Lower leg skin (tissue), 4 donors: Measurements from ENCODE around the gene PIGR. TPM values are rescaled to one million over a fixed set of nuclear protein-coding genes. Genes with fewer than 3 reads are reported as not detected.

Source experiments
- DNase-seq, 2 donors: peaks; one replicate each; pipeline ENCODE4 v3.0.0-alpha.2; 2019; ENCODE audit warnings: low spot score in 2 of 2
- H3K4me3 ChIP-seq: fragments of 200-600 bp; sonication (generic); 2 replicates; pipeline ENCODE4 v1.5.1; 2017; ENCODE audit warnings: mild to moderate bottlenecking, low read depth; ENCODE audit not compliant: poor library complexity, severe bottlenecking
- POLR2A ChIP-seq, 2 donors: fragments of 450-650 bp; IDR thresholded peaks; one replicate each; pipeline ENCODE4 v1.6.1; 2016 to 2017; ENCODE audit warnings: antibody characterized with exemption in 2 of 2, mild to moderate bottlenecking in 1 of 2, moderate library complexity in 1 of 2
- WGBS, 2 donors: methylation state at CpG; one replicate each; pipeline ENCODE4 v1.1.5; 2018; 5-methylcytosine and 5-hydroxymethylcytosine counted together
- intact Hi-C: fragments of 100-400 bp; cut with DNase I; formaldehyde crosslinking; loops from one replicate; pipeline ENCODE4 v1.15.0; 2023; ENCODE audit warnings: low total_unique reads
- total RNA-seq, 4 donors: library from RNA; depleted of rRNA; stranded (reverse); fragments of >200 nt; gene quantifications; one replicate each; pipeline ENCODE4 v1.1.0, GENCODE V29; 2016
- TF ChIP-seq, protein P1 (sequence below), 3 donors: fragments of 450-650 bp; IDR thresholded peaks; one replicate each; pipeline ENCODE4 v1.5.1; 2016; ENCODE audit warnings: antibody characterized with exemption in 3 of 3, mild to moderate bottlenecking in 3 of 3, moderate library complexity in 2 of 3

The PIGR gene
- total RNA-seq, 4 donors from 2014 or later: 0.55 to 4.7 (median 2.0) TPM; not detected in 1

DNA sequence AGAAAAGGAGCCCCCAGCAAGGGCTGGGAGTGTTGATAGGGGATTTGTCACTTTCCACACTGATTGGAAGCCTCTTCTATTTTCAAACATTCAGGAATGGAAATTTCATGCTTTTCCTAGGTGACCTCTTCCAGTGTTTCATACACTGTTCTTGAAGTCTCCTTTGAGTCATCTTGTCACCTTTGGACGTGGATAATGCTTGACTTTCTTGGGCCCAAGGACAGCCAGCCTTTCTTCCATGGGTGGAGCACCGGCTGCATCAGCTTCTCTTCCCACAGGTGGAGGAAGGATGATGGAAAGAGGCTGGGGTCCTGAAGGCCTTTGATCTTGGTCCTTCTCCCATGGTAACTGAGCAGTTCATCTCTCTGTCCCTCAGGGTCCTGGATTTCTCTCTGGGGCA, 11.9 kb upstream of the PIGR start:
- H3K4me3 ChIP-seq: no peak overlapping the region
- WGBS, 2 donors: 87 to 94% methylated on average over 2 of the region's 2 CpGs
- intact Hi-C loops: no loop called here
- TF ChIP-seq, protein P1, sequence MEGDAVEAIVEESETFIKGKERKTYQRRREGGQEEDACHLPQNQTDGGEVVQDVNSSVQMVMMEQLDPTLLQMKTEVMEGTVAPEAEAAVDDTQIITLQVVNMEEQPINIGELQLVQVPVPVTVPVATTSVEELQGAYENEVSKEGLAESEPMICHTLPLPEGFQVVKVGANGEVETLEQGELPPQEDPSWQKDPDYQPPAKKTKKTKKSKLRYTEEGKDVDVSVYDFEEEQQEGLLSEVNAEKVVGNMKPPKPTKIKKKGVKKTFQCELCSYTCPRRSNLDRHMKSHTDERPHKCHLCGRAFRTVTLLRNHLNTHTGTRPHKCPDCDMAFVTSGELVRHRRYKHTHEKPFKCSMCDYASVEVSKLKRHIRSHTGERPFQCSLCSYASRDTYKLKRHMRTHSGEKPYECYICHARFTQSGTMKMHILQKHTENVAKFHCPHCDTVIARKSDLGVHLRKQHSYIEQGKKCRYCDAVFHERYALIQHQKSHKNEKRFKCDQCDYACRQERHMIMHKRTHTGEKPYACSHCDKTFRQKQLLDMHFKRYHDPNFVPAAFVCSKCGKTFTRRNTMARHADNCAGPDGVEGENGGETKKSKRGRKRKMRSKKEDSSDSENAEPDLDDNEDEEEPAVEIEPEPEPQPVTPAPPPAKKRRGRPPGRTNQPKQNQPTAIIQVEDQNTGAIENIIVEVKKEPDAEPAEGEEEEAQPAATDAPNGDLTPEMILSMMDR (IDR thresholded peaks at IDR 0.05): no peak
- no peak for TF ChIP-seq POLR2A (IDR thresholded peaks at IDR 0.05)
- no peak for DNase-seq

DNA sequence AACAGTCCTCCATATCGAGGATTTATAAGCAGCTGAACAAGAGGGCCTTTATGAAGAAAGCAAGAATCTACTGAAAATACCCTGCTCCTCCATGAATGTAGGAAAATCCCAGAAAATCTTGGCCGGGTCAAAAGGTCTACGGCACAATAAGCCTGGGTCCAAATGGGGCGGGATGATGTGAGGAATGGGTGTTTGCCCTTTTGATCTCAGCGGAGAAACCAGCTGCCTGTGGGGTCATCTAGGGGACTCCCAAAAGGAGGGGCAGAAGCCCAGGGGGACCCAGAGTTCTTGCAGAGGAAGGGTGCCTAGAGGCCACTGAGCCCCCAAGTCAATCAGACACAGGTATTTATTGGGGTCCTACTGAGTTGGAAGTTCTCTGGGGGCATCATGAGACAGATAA, 11.4 kb upstream of the PIGR start:
- intact Hi-C loops: no loop called here
- WGBS, 2 donors: 82 to 88% methylated on average over 5 of the region's 5 CpGs
- DNase-seq: no peak
- no peak overlapping the region for H3K4me3 ChIP-seq
- no peak for TF ChIP-seq POLR2A (IDR thresholded peaks at IDR 0.05)
- TF ChIP-seq, protein P1 (IDR thresholded peaks at IDR 0.05): no peak

DNA sequence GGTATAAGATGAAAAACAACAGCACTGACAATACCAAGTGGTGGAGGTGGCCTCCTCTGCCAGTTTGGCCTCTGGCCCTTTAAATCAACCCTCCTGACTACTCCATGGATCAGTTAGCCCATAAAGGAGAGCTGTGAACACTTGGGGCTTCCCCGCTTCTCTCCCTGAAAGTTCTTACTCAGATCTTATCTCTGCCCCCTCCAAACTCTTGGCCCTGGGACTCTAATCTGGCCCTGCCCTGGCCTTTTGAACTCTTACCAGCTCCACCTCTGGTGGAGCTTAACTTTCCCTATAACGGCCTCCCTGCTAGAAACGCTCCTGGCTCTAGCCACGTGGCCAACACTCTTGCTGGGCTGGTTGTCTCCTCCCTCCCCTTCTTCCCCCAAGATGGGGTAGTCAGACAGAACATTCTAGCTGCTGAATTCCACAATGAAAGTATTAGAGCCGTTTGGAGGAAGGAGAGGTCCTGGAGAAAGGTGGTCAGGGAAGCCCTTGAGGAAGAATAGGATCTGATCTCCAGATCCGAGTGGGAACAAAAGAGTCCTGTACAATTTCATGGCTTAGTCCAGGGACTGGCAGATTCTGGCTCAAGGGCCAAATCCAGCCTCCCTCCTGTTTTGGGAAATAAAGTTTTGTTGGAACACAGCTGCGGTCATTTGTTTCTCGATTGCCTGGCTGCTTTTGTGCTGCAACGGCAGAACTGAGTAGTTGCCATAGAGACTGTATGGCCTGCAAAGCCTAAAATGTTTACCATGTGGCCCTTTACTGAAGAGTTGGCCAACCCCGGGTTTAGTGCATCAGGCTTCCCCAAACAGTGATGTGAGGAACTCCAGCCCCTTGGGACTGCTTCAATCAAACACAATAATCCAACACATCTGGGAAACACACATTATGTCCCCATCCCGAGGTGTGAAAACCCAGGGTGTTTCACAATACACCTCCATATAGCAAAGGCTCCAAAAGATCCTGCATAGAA, 9.5 kb upstream of the PIGR start:
- no peak for DNase-seq
- H3K4me3 ChIP-seq: no peak overlapping the region
- no peak for TF ChIP-seq POLR2A (IDR thresholded peaks at IDR 0.05)
- TF ChIP-seq, protein P1 (IDR thresholded peaks at IDR 0.05): no peak
- WGBS, 2 donors: 51 to 53% methylated on average over 11 of the region's 11 CpGs
- intact Hi-C loops: no loop called here

DNA sequence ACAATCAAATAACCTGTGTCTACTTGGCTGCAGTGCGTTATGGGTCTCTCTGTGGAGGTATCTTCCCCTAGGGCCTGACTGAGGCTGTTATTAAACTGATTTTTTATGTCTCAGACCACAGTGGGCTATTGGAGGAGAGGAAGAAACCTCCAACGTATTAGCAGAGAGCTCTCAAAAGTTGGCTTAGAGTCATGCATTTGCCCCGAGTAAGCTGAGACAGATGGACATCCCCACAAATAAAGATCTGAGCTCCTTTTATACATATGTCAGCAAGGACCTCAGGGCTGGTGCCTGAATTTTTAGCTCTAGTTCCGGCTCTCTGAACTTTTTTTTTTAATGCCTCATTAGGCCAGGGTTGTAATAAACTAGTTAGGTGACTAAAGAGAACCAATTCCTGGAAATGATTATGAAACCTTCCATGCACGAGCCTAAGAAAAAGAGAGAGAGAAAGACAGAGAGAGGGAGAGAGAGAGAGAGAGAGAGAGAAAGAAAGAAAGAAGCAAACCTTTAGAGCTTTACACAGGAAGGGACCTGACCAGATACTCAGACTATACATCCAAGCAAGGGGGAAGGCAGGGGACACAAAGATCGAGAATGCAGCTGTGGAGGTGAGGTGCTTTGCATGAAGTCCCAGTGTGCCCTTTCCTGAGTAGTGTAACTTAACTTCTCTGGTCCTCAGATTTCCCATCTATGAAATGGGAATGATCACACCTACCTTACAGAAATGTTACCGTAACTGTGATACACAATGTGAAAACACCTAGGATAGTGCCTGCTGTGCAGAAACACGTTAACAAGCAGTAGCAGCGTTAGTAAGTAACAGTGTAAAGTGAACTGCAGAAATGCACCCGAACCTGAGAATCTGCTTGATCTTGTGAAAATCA, 8.4 kb upstream of the PIGR start:
- TF ChIP-seq, protein P1 (IDR thresholded peaks at IDR 0.05): no peak
- no peak for TF ChIP-seq POLR2A (IDR thresholded peaks at IDR 0.05)
- H3K4me3 ChIP-seq: no peak overlapping the region
- intact Hi-C loops: no loop called here
- 75 to 76% methylated on average over 10 of the region's 10 CpGs for WGBS, 2 donors
- DNase-seq: no peak

DNA sequence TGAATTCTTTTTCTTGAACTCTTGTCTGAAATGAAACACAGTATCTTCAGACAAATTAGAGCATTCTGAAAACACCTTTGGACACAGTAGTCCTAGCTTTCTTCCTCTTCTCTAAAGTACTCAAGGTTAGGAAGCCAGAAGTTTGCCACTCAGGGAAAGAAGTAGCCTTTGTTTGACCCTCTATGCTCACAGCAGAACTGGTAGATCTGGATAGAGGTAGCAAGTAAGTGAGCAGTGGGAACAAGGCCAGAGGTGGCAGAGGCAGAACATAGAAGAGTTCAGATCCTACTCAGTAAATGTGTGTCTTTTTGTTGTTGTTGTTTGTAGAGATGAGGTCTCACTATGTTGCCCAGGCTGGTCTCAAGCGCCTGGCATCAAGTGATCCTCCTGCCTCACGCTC, 7.4 kb upstream of the PIGR start:
- intact Hi-C loops: no loop called here
- DNase-seq: no peak
- 93 to 94% methylated on average over 2 of the region's 2 CpGs for WGBS, 2 donors
- TF ChIP-seq POLR2A (IDR thresholded peaks at IDR 0.05): no peak
- TF ChIP-seq, protein P1 (IDR thresholded peaks at IDR 0.05): no peak
- no peak overlapping the region for H3K4me3 ChIP-seq
